ENCODE measurements around the gene ENG.

Gene ENG

DNA sequence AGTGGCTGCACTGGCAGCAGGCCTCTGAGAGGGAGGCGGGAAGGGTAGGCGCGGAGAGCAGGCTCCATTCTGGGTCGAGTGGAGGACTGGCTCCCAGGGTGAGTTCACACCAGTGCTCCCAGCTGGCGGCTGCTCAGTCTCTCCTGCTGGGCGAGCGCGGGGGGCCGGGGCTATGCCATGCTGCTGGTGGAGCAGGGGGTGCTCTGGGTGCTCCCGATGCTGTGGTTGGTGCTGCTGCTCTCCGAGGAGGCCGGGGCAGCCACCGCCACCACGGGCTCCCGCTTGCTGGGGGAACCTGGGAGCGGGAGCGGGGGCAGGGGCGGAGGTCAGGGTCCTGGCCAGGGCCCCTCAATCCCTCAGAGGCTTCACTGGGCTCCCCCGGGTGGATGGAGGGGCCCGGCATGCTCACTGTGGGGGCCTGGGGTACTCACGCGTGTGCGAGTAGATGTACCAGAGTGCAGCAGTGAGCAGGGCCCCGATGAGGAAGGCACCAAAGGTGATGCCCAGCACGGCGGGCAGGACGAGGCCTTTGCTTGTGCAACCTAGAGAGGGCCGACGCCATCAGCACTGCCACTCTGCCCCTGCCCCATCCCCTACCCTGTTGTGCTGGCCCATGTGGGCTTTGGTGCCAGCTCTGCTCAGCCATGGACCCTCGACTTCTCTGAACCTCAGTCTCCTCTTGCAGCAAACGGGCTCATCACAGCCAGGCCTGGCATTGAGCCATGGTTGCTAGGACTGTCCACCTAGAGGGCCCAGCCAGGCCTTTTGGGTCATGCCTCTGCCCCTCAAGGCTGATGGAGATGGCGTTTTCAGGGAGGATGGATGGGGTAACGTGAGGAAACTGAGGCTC, 38.7 kb downstream of the ENG start:
- FAIRE-seq (no peak), DNase-seq (ENCODE audit: low spot score) (no peak)

DNA sequence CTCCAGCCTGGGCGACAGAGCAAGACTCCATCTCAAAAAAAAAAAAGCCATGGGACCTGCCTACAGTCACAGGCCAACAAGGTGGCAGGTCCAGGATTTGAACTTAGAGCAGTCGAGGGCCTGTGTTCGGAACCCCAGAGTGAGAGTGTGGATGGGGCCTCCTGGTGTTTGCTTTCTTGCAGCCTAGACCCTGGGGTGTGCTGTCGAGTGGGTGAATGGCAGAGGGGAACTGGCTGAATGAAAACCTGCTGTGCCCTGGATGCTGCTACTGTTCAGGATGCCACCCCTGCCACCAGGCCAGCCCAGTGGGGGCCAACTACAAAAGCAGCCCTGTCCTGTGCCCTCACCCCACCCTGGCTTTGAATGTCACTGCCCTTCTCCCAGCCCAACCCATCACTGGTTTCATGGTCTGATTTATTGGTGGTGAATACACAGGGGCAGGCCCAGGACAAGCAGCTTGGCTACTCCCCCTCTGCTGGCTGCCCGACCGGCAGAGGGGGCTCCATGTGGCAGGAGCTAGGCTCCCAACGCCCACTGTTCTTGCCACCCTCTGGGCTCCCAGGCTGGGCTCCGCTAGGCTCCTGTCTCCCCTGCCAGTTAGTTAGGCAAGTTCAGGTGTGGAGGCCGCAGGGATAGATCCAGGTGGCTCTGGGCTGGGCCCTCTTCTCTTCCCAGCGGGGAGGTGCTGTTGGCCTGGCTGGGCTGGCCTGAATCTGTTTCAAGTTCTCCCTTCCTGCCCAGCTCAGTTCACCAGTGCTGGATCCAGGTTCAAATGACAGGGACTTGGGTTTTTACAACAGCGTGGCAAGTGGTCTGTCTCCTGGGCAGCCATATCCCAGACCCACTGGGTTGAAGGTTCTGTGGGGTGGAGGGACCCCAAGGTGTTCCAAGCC, 39.6 kb downstream of the ENG start:
- DNase-seq (ENCODE audit: low spot score) (no peak), FAIRE-seq (no peak)

DNA sequence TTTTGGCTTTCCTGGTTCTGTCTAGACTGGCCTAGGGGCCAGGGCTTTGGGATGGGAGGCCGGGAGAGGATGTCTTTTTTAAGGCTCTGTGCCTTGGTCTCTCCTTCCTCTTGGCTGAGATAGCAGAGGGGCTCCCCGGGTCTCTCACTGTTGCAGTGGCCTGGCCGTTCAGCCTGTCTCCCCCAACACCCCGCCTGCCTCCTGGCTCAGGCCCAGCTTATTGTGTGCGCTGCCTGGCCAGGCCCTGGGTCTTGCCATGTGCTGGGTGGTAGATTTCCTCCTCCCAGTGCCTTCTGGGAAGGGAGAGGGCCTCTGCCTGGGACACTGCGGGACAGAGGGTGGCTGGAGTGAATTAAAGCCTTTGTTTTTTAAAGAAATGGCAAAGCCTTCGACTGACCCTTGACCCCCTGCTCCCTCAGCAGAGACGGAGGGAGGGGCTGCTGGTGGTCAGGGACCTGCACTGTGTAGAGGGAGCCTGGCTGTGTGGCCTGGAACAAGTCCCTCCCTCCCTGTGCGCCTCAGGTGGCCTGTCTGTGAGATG, 40.7 kb downstream of the ENG start:
- DNase-seq (ENCODE audit: low spot score) (no peak), FAIRE-seq (no peak)

DNA sequence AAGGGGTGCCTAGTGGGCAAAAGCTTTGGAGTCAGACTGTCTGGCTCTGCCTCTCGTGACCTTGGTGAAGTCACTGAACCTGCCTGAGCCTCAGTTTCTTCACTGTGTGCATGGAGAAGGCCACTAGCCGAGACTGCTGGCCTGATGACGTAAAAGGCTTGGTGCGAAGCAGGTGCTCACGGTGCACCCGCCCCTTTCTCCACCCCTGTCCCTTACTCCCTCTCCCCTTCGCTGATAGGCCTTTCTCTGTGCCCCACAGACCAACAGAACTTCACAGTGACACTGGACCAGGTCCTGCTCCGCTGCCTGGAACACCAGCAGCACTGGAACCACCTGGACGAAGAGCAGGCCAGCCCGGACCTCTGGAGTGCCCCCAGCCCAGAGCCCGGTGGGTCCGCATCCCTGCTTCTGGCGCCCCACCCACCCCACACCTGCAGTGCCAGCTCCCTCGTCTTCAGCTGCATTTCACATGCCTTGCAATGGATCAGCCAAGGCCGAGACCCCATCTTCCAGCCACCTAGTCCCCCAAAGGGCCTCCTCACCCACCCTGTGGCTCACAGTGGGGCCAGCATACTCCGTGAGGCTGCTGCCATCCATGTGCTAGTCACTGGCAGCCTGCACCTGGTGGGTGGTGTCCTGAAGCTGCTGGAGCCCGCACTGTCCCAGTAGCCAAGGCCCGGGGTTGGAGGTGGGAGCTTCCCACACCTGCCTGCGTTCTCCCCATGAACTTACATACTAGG, 41.4 kb downstream of the ENG start:
- FAIRE-seq (no peak), DNase-seq (ENCODE audit: low spot score) (no peak)

DNA sequence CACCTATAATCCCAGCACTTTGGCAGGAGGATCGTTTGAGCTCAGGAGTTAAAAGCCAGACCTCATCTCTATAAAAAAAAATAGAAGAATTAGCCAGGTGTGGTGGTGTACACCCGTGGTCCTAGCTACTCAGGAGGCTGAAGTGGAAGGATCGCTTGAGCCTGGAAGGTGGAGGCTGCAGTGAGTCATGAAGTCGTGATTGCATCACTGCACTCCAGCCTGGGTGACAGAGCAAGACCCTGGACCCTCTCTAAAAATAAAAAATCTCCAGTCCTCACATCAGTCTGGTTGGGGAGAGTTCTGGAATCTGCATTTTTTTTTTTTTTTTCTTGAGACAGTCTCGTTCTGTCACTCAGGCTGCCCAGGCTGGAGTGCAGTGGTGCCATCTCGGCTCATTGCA, 42.4 kb downstream of the ENG start:
- DNase-seq (ENCODE audit: low spot score), result no peak
- FAIRE-seq, result no peak

DNA sequence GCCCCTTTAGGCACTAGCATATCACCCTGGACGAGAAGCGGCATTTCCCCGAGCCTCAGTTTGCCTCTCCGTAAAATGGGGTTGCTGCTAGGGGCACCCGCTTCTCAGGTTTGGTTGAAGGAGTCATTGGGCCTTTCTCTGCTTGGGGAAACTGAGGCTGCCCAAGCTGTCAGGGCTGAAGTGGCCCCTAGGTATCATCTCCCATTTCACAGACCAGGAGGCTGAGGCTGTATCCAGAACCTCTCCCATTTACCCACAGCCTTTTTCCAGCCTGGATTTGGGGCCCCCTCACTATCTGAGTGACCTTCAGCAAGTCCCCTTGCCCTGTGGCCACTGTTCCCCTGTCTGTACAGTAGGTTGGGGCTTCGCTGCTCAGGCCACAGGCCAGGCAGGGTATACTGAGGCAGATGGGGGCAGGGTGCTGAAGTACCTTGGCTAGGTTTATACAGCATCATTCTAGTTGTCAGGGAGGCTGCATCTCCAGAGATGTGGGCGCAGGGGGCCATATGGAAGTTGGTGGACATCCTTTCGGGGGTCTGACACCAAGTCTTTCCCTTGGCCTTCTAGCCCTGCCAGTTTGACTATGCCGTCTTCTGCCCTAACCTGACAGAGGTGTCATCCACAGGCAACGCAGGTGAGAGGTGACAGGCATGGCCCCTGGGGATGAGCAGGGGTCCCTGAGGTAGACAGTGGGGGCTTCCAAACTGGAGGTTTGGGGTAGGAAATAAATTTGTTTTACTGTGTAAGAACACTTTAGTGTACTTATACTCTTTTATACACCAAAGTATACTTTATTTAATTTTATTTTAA, 43.9 kb downstream of the ENG start:
- DNase-seq (ENCODE audit: low spot score) (no peak), FAIRE-seq (no peak)

DNA sequence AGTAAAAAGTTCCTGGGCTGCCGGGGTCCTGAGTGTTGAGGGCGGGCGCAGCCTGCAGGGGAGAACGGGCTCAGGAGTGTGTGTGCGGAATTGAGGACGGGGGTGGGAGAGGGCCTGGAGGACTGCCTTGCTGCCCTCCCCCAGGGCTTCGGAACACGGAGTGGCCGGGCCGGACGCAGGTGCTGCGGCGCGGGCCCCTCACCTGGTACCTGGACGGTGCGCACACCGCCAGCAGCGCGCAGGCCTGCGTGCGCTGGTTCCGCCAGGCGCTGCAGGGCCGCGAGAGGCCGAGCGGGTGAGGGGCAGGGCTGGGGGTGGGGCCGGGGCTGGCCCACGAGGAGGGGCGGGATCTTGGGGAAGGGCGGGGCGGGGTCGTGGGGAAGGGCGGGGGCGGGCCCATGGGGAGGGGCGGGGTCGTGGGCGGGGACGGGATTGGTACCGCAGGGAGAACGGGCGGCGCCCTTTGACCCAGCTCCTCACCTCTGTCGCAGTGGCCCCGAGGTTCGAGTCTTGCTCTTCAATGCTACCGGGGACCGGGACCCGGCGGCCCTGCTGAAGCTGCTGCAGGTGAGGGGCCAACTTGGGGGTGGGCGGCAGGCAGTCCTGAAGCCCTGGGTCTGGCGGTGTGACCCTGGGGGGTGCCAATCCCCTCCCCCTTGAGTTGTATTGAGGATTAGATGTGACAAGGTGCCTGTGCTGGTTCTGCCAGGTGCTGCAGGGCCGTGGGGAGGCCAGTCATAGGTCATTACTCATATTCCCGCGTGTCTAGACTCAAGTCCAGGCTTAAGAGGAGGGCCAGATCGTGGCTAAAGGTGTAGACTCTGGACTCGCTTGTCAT, 44.7 kb downstream of the ENG start:
- DNase-seq (ENCODE audit: low spot score) (peak; percentile 44), FAIRE-seq (no peak)

DNA sequence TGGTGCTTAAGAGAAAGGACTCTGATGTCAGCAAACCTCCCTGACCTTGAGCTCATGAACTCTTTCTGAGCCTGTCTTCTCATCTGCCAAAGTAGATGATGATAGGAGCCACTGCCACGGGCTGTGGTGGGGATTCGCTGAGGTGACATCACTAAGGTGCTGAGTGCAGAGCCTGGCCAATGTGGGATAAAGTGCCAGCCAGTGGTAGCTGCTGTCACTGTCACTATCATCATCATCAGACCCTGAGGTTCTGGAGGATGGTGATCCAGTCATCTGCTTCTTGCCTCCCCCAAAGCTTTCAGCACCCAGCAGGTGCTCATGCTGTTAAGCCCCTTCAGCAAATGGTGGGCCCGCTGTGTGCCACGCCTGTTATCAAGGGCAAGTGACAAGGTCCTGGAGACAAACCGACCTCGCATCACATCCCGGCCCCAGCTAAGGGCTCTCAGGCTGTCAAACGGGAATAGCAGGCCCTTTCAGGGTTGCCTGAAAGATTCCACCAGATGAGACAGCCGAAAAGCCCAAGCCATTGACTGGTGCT, 45.4 kb downstream of the ENG start:
- FAIRE-seq (no peak), DNase-seq (ENCODE audit: low spot score) (no peak)

DNA sequence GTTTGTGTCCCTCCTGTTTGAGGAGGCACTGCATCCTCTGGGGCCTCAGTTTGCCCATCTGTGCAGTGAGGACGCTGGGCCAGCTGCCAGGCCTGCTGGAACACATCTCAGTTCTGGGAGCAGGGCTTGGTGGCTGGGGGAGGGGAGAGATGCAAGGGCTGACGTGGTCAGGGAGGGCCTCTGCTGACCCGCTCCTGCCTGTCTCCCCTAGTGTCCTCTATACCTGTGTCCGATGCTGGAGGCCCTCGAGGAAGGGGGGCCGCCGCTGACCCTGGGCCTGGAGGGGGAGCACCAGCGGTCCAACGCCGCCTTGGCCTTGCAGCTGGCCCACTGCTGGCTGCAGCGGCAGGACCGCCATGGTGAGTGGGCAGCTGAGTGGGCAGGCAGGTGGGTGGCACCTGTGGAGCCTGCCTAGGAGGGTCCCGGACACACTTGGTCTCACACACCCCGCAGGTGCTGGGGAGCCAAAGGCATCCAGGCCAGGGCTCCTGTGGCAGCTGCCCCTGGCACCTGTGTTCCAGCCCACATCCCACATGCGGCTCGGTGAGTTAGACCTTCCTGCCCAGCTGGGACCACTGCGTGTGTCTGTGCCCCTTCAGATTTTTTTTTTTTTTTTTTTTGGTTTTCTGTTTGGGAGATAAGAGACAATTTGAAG, 46.0 kb downstream of the ENG start:
- no peak for DNase-seq (ENCODE audit: low spot score)
- FAIRE-seq, result no peak

DNA sequence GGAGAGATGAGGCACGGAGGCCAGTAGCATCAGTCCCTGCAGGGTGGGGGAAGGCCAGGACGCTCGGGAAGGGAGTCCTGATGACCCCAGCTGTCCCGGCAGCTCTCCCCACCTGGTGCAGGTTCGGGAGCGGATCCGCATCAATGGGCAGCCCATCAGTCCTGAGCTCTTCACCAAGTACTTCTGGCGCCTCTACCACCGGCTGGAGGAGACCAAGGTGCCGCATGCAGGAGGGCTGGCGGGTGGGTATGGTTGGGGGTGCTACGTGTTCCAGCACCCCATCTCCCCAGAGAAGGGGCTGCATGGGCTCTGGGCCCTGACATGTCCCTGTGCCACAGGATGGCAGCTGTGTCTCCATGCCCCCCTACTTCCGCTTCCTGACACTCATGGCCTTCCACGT, 47.6 kb downstream of the ENG start:
- DNase-seq (ENCODE audit: low spot score) (no peak), FAIRE-seq (no peak)

DNA sequence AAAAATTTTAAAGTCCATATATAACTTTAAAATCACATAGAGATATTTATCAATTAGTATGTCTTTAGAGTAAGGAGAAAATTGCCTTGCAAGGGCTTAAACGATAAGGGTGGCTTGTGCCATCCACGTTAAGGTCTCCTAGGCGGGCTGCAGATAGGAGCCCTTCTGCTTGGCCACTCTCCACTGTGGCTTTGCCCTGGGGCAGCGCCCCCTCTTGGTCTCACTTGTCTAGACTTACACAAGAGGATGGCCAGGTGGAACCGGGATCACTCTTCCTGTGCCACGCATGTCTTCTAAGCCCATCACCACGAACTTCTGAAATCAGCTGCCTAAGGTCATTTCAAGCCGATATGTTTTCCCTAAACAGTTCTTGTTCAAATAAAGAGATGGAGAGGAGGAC, 48.8 kb downstream of the ENG start:
- FAIRE-seq (no peak), DNase-seq (ENCODE audit: low spot score) (peak; percentile 27)

DNA sequence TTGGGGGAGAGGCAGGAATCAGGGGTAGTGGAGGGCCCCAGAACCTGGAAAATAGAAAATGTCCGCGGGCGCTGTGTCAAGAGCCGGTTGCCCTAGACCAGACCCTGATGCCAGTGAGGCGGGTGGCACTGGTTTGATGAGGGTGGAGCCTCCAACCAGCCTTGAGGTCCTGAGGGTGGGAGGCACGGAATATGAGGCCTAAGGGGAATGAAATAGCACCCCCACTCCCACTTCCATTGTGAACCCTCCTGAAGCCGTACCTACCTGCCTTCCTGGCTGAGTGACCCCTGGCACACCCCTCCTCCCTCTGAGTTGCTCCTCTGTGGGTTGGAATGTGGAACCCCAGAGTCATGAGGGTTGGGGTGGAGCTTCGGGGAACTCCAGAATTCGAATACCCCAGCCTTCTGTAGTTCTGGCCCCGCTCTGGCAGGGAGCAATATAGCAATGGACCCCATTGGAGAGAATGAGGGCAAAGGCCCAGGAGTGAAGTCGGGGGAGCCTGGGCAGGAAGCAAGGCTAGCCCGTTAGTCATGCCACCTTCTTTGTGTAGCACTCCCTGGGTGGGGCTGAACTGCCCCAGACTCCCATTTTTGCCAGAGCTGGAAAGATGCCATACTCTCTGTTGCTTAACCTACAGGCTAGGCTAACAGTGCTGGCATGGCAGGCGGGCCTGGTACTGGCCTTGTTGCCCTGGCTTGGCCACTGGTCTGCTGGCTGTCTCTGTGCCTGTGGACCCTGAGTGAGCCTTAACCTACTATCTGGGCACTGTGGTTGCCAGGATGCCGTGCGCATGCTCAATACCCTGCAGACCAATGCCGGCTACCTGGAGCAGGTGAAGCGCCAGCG, 50.7 kb downstream of the ENG start:
- DNase-seq (ENCODE audit: low spot score), result peak; percentile 42
- FAIRE-seq, result no peak

DNA sequence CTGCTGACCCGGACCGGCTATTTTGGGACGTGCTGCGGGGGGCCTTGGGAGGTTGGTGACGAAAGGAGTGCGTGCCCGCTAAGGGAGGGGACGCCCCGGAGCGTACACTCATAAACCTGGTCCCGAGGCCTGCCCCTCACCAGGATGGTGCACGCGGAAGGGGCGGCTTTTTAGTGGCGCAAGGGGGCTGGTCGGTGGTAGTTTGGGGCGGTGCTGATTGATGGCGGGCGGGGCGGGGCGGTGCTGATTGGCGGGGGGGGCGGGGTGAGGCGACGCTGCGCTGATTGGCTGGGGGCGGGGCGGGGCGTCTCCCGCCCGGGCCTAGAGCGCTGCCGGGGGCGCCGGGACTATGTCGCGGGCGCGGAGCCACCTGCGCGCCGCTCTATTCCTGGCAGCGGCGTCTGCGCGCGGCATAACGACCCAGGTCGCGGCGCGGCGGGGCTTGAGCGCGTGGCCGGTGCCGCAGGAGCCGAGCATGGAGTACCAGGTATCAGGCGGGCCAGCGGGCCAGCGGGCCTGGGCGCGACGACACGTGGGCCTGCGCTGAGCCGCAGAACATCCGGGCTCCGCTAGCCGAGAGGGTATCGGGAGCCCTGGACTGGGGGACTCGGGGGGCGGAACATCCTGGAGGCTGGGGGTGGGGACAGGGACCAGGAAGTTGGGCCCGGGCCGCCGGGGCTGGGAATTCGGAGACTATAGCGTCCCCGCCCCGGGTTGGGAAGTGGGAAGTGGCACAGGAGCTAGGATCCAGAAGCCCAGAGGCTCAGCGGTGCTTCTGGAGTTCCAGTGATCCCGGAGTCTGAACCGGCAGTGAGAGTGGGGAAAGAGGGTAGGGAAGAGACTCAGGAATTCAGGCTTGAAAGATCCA, 51.6 kb downstream of the ENG start, which contains the start of gene FPGS:
TSS of gene FPGS (plus strand) at position 307 of the 868 bp plus-strand sequence. CDS start at position 350, 43 bp downstream.
- FAIRE-seq (no peak), DNase-seq (ENCODE audit: low spot score) (peak; percentile 94)

DNA sequence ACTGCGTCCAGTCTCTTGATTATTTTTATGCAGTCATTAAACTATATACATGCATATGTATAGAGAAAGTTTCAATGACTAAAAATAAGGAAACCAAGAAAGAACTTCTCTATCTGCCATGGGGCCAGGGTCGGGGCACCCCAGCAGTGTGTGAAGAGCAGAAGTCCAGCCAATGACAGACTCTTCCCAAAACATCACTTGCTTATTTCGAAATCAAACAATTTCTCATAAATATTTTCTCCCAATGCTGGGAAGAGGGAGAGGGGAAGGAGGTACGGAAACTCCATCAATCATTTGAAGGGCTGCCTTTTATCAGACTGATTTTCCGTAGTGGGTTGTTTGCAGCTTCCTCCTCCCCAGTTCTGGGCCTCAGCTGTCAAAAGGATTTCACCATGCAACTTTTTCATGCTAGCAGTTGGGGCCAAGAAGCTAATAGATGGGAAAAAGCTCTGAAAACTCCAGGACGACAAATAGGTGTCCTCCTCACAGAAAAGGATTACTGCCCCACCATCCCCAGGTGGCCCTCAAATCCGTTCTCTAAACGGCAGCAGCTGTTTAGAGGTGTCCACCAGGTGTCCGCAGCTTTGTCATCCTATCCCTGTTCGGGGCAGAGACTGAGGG, 52.4 kb downstream of the ENG start:
- DNase-seq (ENCODE audit: low spot score), result no peak

DNA sequence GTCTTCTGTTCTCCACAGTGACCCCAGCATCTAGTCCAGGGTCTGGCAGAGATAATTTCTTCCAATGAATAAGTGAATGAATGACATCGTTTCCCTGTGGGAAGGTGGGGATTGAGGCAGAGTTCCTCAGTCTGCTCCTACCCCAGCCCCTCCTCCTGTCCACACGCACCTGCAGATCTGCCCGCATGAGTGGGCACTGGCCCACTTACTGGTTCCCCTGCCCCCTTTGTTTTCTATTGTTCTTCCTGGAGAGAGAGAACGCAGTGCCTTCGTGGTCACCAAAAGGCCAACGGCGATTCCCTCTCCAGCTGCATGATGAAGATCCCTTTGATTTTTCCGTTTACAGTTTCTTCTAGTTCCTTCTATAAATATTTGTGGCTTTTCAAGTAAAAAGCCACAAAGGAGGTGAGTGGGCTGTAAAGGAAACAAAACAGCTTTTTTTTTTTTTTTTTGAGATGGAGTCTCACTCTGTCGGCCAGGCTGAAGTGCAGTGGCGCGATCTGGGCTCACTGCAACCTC, 57.5 kb downstream of the ENG start:
- FAIRE-seq, result no peak

More for the DNA sequence above, 52.4 kb downstream of the ENG start:
- FAIRE-seq, result no peak

DNA sequence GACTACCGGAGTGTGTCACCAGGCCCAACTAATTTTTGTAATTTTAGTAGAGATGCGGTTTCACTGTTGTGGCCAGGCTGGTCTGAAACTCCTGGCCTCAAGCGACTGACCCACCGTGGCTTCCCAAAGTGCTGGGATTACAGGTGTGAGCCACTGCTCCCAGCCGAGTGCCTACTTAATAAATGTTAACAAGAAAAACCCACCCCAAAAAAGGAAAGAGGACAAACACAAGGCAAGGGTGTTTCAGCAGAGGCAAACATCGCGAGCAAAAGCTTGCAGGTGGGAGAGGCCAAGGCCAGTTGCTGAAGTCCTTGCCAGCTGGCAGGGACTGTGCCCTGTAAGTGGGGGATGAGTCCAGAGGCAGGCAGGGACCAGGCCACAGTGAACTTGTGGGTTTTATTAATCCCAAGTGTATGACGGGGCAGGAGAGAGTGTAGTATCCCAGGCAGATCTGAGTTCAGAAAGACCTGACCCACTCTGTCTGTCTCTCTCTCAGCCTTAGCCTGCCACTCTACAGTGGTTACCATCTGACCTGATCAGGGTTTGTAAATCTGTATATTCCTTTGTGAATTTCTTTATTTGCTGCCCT, 58.1 kb downstream of the ENG start:
- FAIRE-seq, result no peak
- DNase-seq (ENCODE audit: low spot score), result no peak

More for the DNA sequence above, 57.5 kb downstream of the ENG start:
- peak; percentile 20 for DNase-seq (ENCODE audit: low spot score)
